SHP77 (cell line): ENCODE measurements around the gene CD46.
"Not testable (repeated sequence)": the region's sequence is repeated elsewhere in the genome, so short reads cannot be mapped to it uniquely, and the experiment has no call there.

ENCODE experiments used
- DNase-seq, 2 experiments: peaks; one replicate each; lab custom pipeline; 2025; lab: John Stamatoyannopoulos, UW

The CD46 gene

DNA sequence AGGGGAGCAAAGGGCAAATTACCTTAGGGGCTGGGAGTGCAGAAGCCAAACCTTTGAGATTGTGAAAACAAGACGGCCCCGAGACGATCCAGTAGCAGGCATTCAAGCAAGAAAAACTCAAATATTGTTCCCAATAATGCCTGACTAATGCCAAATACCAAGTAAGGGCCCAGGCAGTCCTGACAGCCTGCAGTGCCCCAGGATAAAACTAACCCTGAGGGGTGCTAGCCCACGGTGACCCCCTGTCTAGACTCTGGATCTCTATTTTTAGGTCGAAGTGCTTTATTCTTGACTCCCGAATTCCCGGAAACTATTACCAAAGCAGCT, 428 bp upstream of the CD46 start:
- DNase-seq = not testable (repeated sequence)

GRCh38 chr1:207752456-207752998, 673 bp downstream of the CD46 start:
- peak; percentile 13 to 55 for DNase-seq

DNA sequence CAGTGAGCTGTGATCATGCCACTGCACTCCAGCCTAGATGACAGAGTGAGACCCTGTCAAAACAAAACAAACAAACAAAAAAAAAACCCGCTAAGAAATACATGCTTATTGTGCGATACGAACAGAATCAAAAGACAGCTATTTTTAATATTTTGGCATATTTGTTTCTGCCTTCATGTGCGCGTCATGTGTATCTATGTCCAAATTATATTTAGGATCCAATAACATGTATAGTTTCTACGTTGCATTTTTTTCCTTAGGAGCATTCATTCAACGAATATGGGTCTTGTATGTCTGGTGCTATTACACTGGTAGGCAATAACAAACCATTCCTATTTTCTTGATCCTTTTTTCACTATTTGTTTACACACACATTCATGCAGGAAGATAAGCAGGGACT, 1.8 kb downstream of the CD46 start:
- no peak for DNase-seq

DNA sequence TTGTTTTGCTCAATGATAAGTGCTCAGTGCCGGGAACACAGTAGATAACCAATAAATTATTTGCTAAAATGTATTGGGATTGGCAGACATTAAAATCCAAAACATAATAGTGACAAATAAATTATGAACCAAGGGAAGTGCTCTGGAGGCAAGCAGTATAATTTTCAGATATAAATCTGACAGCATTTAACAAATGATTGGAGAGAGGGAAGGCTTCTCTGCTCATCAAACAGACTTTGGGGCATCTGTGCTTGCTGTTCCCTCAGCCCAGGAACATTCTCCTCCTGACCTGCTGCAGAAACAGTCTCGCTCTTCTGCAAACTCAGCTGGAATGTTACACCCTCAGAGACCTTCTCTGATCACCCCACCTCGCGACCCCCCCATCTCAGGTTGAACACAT, 2.2 kb downstream of the CD46 start:
- no peak for DNase-seq

- DNase-seq = no peak
These were observed 3.3 kb downstream of the CD46 start for GRCh38 chr1:207754974-207755700.

DNA sequence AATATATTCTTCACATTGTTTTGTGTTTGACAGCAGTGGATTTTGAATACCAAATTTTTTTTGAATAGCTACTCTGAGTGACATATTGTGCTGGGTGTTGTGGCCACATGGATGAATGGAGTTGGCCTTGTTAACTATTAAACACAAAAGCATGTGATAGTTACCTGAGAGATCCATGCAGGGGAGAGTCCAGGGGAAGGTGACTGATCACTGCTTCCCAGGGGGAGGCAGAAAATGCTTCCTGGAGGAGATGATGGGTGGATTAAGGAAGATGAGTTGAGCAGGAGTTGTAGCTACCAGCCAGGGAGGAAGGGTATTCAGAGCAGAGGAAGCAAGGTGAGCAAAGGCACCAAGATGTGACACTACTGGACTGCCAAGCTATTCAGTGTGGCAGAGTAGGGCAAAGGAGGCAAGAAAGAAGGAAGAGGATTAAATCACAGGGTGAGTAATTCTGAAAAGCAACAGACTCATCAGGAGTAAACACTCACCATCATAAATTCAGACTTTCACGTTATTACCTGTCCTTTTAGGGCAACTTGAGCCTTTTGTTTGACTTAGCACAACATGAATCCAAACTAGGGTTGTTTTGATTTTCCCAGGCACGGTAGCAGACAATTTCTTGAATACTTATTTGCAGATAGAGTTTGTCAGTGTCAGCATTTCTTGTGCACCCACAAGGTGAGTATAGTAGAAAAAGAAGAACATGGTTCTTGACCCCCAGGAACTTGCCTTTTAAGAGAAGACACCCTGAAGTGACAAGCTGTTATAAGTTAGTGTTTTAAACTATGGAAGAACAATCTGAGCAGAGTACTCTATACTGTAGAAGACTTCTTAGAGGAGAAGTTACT, 4.2 kb downstream of the CD46 start:
- DNase-seq = no peak

GRCh38 chr1:207762622-207763021, 10.8 kb downstream of the CD46 start:
- DNase-seq = no peak

DNA sequence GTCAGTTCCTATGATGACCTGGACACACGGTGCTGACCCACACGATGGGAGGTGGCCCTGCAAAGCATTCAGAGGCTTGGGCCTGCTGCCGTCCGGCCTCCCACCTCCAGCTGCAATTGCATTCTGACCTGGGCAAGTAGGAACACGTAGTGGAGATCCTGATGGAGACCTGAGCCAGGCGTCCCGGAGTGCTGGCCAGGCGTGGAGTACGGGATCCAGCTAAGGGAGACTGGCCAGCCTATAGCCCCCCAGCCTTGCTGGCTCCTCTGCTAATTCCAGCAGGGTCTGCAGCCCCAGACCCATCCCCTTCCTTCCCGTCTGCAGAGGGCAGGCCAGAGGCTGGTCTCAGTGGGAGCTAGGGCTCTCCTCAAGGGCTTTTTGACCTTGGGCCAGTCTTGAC, 11.2 kb downstream of the CD46 start:
- no peak for DNase-seq

GRCh38 chr1:207763972-207764371, 12.1 kb downstream of the CD46 start:
- no peak for DNase-seq

- DNase-seq = no peak
These were observed 14.7 kb downstream of the CD46 start for GRCh38 chr1:207766569-207766968.

DNA sequence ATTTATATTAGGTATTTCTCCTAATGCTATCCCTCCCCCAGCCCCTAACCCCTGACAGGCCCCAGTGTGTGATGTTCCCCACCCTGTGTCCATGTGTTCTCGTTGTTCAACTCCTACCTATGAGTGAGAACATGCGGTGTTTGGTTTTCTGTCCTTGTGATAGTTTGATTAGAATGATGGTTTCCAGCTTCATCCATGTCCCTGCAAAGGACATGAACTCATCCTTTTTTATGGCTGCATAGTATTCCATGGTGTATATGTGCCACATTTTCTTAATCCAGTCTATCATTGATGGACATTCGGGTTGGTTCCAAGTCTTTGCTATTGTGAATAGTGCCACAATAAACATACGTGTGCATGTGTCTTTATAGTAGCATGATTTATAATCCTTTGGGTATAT, 18.7 kb downstream of the CD46 start:
- DNase-seq = not testable (repeated sequence)

GRCh38 chr1:207776045-207776444, 24.2 kb downstream of the CD46 start:
- not testable (repeated sequence) for DNase-seq

DNA sequence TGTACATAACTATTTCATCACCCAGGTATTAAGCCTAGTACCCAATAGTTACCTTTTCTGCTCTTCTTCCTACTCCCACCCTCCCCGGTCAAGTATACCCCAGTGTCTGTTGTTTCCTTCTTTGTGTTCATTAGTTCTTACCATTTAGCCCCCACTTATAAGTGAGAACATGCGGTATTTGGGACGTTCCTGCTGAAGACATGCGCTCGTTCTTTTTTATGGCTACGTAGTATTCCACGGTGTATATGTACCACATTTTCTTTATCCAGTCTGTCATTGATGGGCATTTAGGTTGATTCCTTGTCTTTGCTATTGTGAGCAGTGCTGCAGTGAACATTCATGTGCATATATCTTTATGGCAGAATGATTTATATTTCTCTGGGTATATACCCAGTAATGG, 25.6 kb downstream of the CD46 start:
- not testable (repeated sequence) for DNase-seq

GRCh38 chr1:207779008-207779407, 27.2 kb downstream of the CD46 start:
- DNase-seq = no peak

DNA sequence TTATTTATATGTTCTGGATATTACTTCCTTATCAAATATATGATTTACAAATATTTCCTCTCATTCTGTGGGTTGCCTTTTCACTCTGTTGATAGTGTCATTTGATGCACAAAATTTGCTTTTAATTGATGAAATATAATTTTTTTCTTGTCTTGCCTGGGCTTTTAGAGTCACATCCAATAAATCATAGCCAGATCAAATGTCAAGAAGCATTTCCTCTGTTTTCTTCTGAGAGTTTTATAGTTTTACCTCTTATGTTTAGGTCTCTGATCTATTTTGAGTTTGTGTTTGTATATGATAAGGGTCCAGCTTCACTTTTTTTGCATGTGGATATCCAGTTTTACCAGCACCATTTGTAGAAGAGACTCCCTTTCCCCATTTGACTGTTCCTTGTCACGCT, 29.5 kb downstream of the CD46 start:
- no peak for DNase-seq

GRCh38 chr1:207787776-207788175, 35.9 kb downstream of the CD46 start:
- DNase-seq = no peak

GRCh38 chr1:207789386-207789785, 37.5 kb downstream of the CD46 start:
- DNase-seq = no peak

DNA sequence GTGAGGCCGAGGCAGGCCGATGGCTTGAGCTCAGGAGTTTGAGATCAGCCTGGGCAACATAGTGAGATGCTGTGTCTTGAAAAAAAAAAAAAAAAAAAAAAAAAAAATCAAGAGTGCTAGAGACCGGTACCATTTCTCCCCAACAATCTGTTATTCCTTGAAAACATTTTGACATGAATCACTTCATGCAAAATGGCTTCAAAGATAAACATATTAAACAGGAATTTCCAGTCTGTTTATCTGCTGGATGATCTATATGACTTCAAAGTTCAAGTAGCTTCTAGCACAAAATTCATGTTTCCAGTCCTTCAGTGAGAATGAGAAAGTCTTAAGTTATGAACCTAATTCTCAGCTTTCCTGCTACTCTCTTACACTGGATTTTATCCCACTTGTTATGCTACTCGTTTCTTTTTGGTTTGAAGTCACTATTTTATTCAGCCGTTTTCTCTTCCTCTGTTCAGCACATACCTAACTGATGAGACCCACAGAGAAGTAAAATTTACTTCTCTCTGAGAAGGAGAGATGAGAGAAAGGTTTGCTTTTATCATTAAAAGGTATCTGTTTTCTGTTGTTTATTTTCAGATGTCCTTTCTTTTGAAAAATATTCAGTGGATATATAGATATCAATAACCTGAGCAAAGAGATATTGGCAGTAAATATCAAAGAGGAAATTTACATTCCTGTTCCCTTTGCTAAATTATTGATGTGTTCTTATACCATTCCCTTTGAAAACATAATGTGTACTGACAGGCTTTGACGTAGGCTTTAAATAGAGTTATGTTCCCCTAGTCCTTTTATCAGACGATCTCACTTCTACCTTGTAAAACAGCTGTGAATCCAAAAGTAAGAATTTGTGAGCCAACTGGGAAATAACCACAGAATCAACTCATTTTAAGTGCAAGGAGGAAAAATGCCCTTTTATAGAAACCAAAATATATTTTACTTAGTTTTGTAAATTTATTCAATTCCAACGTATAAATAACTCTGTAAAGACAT, 38.2 kb downstream of the CD46 start:
- DNase-seq = no peak

DNA sequence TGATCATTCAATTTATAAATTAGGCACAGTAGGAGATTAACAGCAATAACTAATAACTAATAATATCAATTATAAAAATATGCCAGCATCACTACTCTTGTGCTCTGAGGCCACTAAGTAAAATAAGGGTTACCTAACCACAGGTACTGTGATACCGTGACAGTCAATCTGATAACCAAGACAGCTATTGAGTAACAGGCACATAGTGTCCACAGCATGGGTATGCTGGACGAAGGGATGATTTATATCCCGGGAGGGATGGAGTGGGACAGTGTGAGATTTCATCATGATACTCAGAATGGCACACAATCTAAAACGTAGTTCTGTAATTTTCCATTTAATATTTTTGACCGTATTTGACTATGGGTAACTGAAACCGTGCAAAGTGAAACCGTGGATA, 39.4 kb downstream of the CD46 start:
- no peak for DNase-seq

- DNase-seq = no peak
These were observed 41.5 kb downstream of the CD46 start for GRCh38 chr1:207793327-207793726.

- DNase-seq = no peak
These were observed 43.0 kb downstream of the CD46 start for GRCh38 chr1:207794861-207795260.
